ENCODE results near the gene EEFSEC. TPM values are rescaled to one million over a fixed set of nuclear protein-coding genes. Genes with fewer than 3 reads are reported as not detected.

EEFSEC gene
- total and polyA plus RNA-seq, 2 of the 4 experiments (the other 2 are of a cell fraction): 4.5 to 9.3 TPM

GRCh38 chr3:128326051-128326823 lies 173.0 kb downstream of the EEFSEC start (continued):
- no peak for TF ChIP-seq SMC3 (IDR thresholded peaks at IDR 0.05; ENCODE audit: low read depth, low read length)

- H4K91ac ChIP-seq (ENCODE audit: insufficient read depth, low read depth, low read length): no peak overlapping the region
- ChIA-PET CTCF (no interaction called here), POLR2A (ENCODE audit: unreplicated experiment) (no interaction called here)
- BruUV-seq (replicated peaks): no TSS peak
- H3K23ac ChIP-seq (ENCODE audit: low read depth, low read length): no peak overlapping the region
- intact Hi-C loops (cut with micrococcal nuclease): loop anchor here (2.0 kb wide), 1 partner anchor 153 kb away; no protein-coding TSS in a partner anchor
- H3K56ac ChIP-seq (ENCODE audit: extremely low read depth, insufficient read depth, low read length): no peak overlapping the region
- H2AK9ac ChIP-seq (replicated peaks; ENCODE audit: low read depth, low read length, poor library complexity): no peak overlapping the region
- H2BK120ac ChIP-seq (ENCODE audit: low read depth, low read length): no peak overlapping the region
- H2AFZ ChIP-seq (replicated peaks; ENCODE audit: low read length, poor library complexity): no peak overlapping the region
- peak; percentile 66 for ATAC-seq (ENCODE audit: low read depth)
- H3K36me3 ChIP-seq (ENCODE audit: control insufficient read depth, insufficient read depth, low read length): no peaks in the 10 kb centered on the region
- no peak overlapping the region for H3K14ac ChIP-seq (replicated peaks; ENCODE audit: low read depth, low read length)
- H4K20me1 ChIP-seq (ENCODE audit: insufficient read depth, low read length): no peaks in the 10 kb centered on the region
- no peak overlapping the region for H3K18ac ChIP-seq (ENCODE audit: low read depth, low read length)
- H2BK15ac ChIP-seq (ENCODE audit: low read depth, low read length): no peak overlapping the region
- no peaks in the 10 kb centered on the region for H3K9me3 ChIP-seq (ENCODE audit: control insufficient read depth, insufficient read depth, low read length)
- 77% methylated on average over 4 of the region's 6 CpGs; no CpG with 5 or more reads in 1 of the 2 experiments for WGBS, 2 experiments (ENCODE audit: extremely low coverage in 2 of 2, insufficient read length in 1 of 2)
- no peaks in the 10 kb centered on the region for H3K27me3 ChIP-seq (ENCODE audit: control insufficient read depth, insufficient read depth, low read length)
- dilution Hi-C loops (cut with HindIII; ENCODE audit: low sequenced_read_pairs, unreplicated experiment): no loop called here
- H2BK20ac ChIP-seq (ENCODE audit: low read depth, low read length): no peak overlapping the region
- no peak overlapping the region for H2BK5ac ChIP-seq (ENCODE audit: low read depth, low read length, poor library complexity, severe bottlenecking)
- H3K4me1 ChIP-seq (ENCODE audit: control insufficient read depth, insufficient read depth, low read length): no peaks in the 10 kb centered on the region
- H3K4me2 ChIP-seq (ENCODE audit: low read depth, low read length): no peak overlapping the region
- H3K27ac ChIP-seq (ENCODE audit: insufficient read depth, low read length): no peak overlapping the region
- DNase-seq: no peak
- H3K4me3 ChIP-seq (ENCODE audit: insufficient read depth, low read depth, low read length): no peak overlapping the region
- in situ Hi-C loops (cut with MboI; ENCODE audit: low sequenced_read_pairs): no loop called here
- no peak overlapping the region for H2AK5ac ChIP-seq (ENCODE audit: low read depth, low read length)
- no peak for TF ChIP-seq POLR2A (IDR thresholded peaks at IDR 0.05; ENCODE audit: low read depth, low read length)
- TF ChIP-seq FOS (IDR thresholded peaks at IDR 0.05; ENCODE audit: low read depth, low read length): no peak
- no peak for TF ChIP-seq SMC3 (IDR thresholded peaks at IDR 0.05; ENCODE audit: low read depth, low read length)
- TF ChIP-seq RFX5 (IDR thresholded peaks at IDR 0.05; ENCODE audit: low read depth, low read length): no peak
- TF ChIP-seq MXI1 (IDR thresholded peaks at IDR 0.05; ENCODE audit: borderline replicate concordance, low read depth, low read length): no peak
- no peak for TF ChIP-seq MAFK (IDR thresholded peaks at IDR 0.05; ENCODE audit: low read depth, low read length)
- TF ChIP-seq NFE2L2 (IDR thresholded peaks at IDR 0.05; ENCODE audit: low read depth, low read length): no peak
- no peak for TF ChIP-seq USF2 (IDR thresholded peaks at IDR 0.05; ENCODE audit: low read depth, low read length)
- no peaks in the 10 kb centered on the region for H3K9me1 ChIP-seq (ENCODE audit: insufficient read depth, low read length)
- no peak overlapping the region for H4K8ac ChIP-seq (ENCODE audit: low read depth in 2 of 2, low read length in 2 of 2)
- no peak overlapping the region for H3K9ac ChIP-seq (ENCODE audit: low read depth, low read length)
- no peaks in the 10 kb centered on the region for H3K79me1 ChIP-seq (ENCODE audit: low read depth in 1 of 2, low read length in 2 of 2)
- no peak overlapping the region for H4K5ac ChIP-seq (ENCODE audit: low read depth, low read length)
- no peak overlapping the region for H3K4ac ChIP-seq (ENCODE audit: low read depth, low read length)
Measured at GRCh38 chr3:128327606-128328031, 174.3 kb downstream of the EEFSEC start.
